ENCODE data around the gene ARHGAP26.

The ARHGAP26 gene

GRCh38 chr5:142878111-142878510 is 107.9 kb downstream of the ARHGAP26 start:
- DNase-seq: no peak

GRCh38 chr5:142878638-142879037 is 108.5 kb downstream of the ARHGAP26 start:
- DNase-seq: no peak

- DNase-seq: peak; percentile 82 to 96 (median 90)
These were observed 111.1 kb downstream of the ARHGAP26 start for GRCh38 chr5:142881076-142881783.

- DNase-seq: no peak
These were observed 111.6 kb downstream of the ARHGAP26 start for GRCh38 chr5:142881784-142882126.

GRCh38 chr5:142883025-142883424 is 112.8 kb downstream of the ARHGAP26 start:
- DNase-seq: no peak

GRCh38 chr5:142883438-142883837 is 113.3 kb downstream of the ARHGAP26 start:
- no peak for DNase-seq

- DNase-seq: no peak
These were observed 113.9 kb downstream of the ARHGAP26 start for GRCh38 chr5:142884029-142884428.

- no peak for DNase-seq
These were observed 116.0 kb downstream of the ARHGAP26 start for GRCh38 chr5:142886211-142886610.

GRCh38 chr5:142886956-142887355 is 116.8 kb downstream of the ARHGAP26 start:
- no peak for DNase-seq

GRCh38 chr5:142888469-142889085 is 118.4 kb downstream of the ARHGAP26 start:
- peak; percentile 36 to 69 (median 54) for DNase-seq

GRCh38 chr5:142892021-142892420 is 121.8 kb downstream of the ARHGAP26 start:
- no peak for DNase-seq

GRCh38 chr5:142894315-142894714 is 124.1 kb downstream of the ARHGAP26 start:
- DNase-seq: no peak

- no peak for DNase-seq
These were observed 124.6 kb downstream of the ARHGAP26 start for GRCh38 chr5:142894749-142895148.

GRCh38 chr5:142896325-142897007 is 126.3 kb downstream of the ARHGAP26 start:
- DNase-seq: no peak

- no peak for DNase-seq
These were observed 127.2 kb downstream of the ARHGAP26 start for GRCh38 chr5:142897328-142897727.

- no peak for DNase-seq
These were observed 130.8 kb downstream of the ARHGAP26 start for GRCh38 chr5:142900927-142901326.

GRCh38 chr5:142901476-142902185 is 131.5 kb downstream of the ARHGAP26 start:
- DNase-seq: peak in 2 of 4 experiments; percentile 17 to 21

- DNase-seq: peak; percentile 42 to 75 (median 66)
These were observed 132.2 kb downstream of the ARHGAP26 start for GRCh38 chr5:142902186-142902965.

- DNase-seq: no peak
These were observed 134.2 kb downstream of the ARHGAP26 start for GRCh38 chr5:142904416-142904815.

GRCh38 chr5:142905348-142905747 is 135.2 kb downstream of the ARHGAP26 start:
- DNase-seq: peak in 2 of 4 experiments; percentile 37 to 59

GRCh38 chr5:142906863-142907671 is 136.9 kb downstream of the ARHGAP26 start:
- peak in 3 of 4 experiments; percentile 24 to 42 (median 35) for DNase-seq

Data from suppressor macrophage (primary cell).